Tongue (tissue), 2 donors: ENCODE data around the gene FLNB. TPM values are rescaled to one million over a fixed set of nuclear protein-coding genes. Genes with fewer than 3 reads are reported as not detected.

Experiments used
- DNase-seq: peaks from one replicate; pipeline ENCODE4 v3.0.0-alpha.2; 2015
- total RNA-seq: library from RNA; depleted of rRNA; stranded (reverse); fragments of >200 nt; gene quantifications from one replicate; pipeline ENCODE4 v1.2.3, GENCODE V29; 2014

The FLNB gene
- total RNA-seq = 82.6 TPM

GRCh38 chr3:58008141-58009025 is at the start of gene FLNB:
Gene FLNB (plus strand): TSS chr3:58008422. CDS start chr3:58008565, 143 bp downstream.
- peak; percentile 87 for DNase-seq

GRCh38 chr3:57958642-57959422 is 49.4 kb upstream of the FLNB start:
- no peak for DNase-seq

- DNase-seq = no peak
These were observed 48.6 kb upstream of the FLNB start for GRCh38 chr3:57959423-57960173.

DNA sequence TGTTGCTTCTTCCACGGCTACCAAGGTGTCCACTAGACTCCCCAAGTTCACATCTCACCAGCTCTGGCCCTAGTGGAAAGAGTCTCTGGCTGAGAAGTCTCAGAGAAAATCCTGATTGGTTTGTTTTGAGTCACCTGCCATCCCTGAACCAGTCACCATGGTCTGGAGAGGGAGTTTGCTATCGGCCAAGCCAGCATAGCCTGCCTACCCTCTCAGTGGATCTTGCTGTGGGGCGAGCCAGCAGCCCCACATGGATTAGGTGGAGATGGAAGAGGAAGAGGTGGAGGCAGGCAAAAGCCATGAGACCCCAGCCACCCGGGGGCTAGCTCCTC is 48.1 kb upstream of the FLNB start:
- no peak for DNase-seq

- DNase-seq = no peak
These were observed 46.9 kb upstream of the FLNB start for GRCh38 chr3:57961177-57961827.

GRCh38 chr3:57961828-57962447 is 46.3 kb upstream of the FLNB start:
- no peak for DNase-seq

GRCh38 chr3:57962448-57962834 is 45.8 kb upstream of the FLNB start:
- no peak for DNase-seq

- no peak for DNase-seq
These were observed 44.3 kb upstream of the FLNB start for GRCh38 chr3:57963811-57964346.

GRCh38 chr3:57966829-57967228 is 41.4 kb upstream of the FLNB start:
- DNase-seq = no peak

DNA sequence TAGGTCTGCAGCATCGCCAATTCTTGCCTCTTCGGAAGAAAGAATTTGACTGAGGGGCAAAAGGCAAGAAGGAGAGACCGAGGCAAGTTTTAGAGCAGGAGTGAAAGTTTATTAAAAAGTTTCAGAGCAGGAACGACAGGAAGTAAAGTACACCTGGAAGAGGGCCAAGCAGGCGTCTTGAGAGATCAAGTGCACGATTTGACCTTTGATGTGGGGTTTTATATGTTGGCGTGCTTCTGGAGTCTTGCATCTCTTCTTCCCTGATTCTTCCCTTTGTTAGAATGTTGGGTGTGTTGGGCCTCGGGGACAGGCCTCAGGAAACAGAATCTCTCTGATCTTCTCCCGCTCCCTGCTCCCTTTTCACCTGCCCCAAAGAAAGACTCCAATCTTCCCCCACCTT is 40.6 kb upstream of the FLNB start:
- no peak for DNase-seq

DNA sequence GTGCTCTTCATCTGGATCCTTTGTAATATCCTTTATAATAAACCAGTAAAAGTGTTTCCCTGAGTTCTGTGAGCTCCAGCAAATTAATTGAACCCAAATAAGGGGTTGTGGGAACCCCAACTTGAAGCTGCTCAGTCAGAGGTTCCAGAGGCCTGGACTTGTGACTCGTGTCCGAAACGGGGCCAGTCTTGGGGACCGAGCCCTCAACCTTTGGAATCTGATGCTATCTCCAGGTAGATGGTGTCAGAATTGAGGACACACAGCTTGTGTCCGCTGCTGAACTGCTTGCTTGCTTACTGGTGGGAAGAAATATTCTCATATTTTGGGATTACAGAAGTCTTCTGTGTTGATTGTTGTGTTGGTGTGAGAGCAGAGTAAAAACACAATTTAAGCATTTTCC is 39.7 kb upstream of the FLNB start:
- DNase-seq = no peak

- no peak for DNase-seq
These were observed 36.2 kb upstream of the FLNB start for GRCh38 chr3:57971975-57972374.

DNA sequence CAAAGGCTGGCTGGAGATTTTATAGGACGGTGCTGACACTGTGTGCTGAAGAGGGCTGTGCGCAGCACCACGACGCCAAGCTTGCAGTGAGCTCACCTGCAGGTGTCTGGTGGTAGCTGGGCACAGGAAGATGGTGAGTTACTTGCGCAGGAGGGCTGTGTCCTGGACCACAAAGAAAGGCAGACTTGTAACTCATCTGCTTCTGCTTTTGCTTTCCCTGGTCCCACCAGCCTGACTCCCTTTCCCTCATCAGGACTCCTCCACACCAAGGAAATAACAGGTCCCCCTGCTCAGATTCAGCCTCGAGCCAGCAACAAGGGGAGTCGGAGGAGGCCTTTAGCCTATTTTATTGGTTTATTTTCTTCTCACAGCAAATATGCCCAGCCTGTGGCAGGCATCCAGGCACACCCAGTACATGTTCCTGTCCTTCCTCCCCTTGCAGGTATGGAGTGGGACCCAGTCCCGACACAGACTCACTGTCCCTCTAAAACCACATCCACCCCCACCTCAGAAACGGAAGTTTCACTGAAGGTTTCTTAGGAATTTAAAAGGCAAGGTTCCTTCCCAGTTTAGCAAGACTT is 35.6 kb upstream of the FLNB start:
- DNase-seq = no peak

GRCh38 chr3:57973715-57974477 is 34.3 kb upstream of the FLNB start:
- no peak for DNase-seq

DNA sequence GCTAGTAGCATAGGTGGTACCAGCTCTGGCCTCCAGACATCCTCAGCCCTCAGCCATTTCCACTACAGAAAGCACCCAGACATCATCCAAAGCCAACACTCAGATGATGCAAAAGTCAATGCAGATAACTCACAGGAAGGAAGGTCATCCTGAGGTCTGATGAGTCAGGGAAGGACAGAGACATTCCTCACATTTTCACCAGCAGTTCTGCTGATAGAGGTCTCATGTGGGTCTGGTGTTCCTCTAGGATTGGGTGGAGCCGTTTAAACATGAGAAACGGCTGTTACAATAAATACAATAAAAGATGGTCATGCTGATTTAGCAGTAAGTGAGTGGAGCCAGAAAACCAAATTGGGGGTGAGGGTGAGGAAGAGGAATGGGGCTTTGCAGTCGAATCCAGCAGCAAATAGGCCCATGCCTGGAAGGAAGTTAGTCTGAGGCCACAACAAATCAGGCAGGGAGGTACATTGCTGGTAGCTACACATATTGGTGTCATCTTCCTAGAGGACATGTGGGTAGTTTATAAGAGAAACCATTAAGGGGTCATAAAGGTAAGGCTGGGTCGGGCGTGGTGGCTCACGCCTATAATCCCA is 33.3 kb upstream of the FLNB start:
- DNase-seq = no peak

DNA sequence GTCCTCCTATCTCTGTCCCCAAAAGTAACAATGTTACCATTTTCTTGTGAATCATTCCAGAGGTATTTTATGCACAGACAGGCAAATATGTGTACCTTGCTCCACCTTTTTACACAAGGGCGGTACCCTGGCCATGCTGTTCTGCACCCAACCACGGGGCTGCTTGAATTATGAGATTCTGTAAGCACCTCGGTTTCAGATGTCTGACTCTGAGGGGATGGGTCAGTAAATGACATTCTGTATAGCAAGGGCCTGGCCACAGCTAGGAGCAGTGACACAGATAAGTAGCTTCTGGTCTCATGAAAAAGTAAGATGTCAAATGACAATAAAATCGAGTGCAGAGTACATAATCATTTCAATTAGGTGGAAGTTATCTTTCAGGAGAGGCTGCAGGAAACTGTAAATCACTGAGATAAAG is 30.4 kb upstream of the FLNB start:
- DNase-seq = no peak

GRCh38 chr3:57978316-57978715 is 29.9 kb upstream of the FLNB start:
- DNase-seq = no peak

DNA sequence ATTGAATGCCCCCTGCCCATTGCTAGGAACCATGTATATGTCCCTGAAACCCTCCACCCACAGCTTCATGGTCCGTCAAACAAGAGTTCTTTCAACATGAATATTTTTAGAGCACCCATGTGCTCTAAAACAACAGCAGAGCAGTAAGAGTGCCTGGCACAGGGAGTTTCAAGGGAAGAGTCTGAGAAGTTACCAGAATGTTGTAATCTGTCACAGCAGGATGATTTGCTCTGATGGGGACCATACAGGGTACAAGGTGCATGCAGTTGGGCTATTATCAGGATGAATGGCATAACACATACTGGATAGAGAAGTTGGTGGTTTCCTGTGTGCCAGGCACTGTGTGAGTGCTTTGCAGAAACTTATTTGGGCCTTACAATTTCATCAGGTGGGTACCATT is 27.8 kb upstream of the FLNB start:
- no peak for DNase-seq

DNA sequence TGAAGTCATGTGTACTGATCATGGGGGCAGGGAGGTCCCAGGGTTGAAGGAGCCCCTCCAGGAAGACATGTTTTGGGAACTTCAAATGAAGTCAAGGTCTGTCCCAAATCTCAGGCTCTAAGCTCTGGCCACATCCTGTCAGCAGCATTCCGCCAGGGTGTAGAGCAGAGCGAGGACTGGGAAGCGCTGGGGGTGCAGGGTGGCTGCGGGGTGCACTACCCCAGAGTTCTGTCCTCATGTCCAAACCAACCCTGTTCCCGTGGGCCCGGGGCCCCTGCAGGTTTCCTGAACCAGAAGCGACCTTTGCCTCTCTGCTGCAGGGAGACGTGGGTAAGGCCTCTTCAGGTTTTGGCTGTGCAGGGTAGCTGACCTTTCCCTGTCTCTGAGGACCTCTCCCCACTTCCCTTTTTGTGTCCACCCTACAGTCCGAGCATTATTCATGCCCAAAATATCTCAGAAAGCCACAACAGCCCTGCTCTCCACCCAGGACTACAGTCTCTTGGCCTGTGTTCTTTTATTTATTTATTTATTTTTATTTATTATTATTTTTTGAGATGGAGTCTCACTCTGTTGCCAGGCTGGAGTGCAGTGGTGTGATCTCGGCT is 26.6 kb upstream of the FLNB start:
- no peak for DNase-seq
